ENCODE data around the gene RAB3IL1.

- TF ChIP-seq ZNF398 (tag by site-specific recombination; IDR thresholded peaks at IDR 0.05): no peak
- TF ChIP-seq SP2 (tag by site-specific recombination; IDR thresholded peaks at IDR 0.05): no peak
- TF ChIP-seq ZNF24 (tag by site-specific recombination; IDR thresholded peaks at IDR 0.05): no peak
- no peak for TF ChIP-seq KLF7 (tag by site-specific recombination; IDR thresholded peaks at IDR 0.05; ENCODE audit: borderline replicate concordance)
- TF ChIP-seq ZBTB20 (tag by site-specific recombination; IDR thresholded peaks at IDR 0.05): no peak
- no peak for TF ChIP-seq ZBTB1 (tag by site-specific recombination; IDR thresholded peaks at IDR 0.05)
- no peak for TF ChIP-seq ATF2 (tag by site-specific recombination; IDR thresholded peaks at IDR 0.05; ENCODE audit: low read depth)
- TF ChIP-seq ZNF280D (tag by site-specific recombination; IDR thresholded peaks at IDR 0.05): no peak
- TF ChIP-seq CTCF (tag by site-specific recombination; IDR thresholded peaks at IDR 0.05): no peak
- TF ChIP-seq ZNF76 (tag by site-specific recombination; IDR thresholded peaks at IDR 0.05; ENCODE audit: borderline replicate concordance, low read depth): no peak
- TF ChIP-seq ZNF121 (tag by site-specific recombination; IDR thresholded peaks at IDR 0.05): no peak
- TF ChIP-seq REPIN1 (tag by site-specific recombination; IDR thresholded peaks at IDR 0.05; ENCODE audit: low read depth): no peak
- TF ChIP-seq PBX3 (CRISPR knock-in tag; IDR thresholded peaks at IDR 0.05): no peak
- TF ChIP-seq TCF7L2 (IDR thresholded peaks at IDR 0.05; ENCODE audit: borderline replicate concordance, low read depth, low read length): no peak
These were observed 32.7 kb upstream of the RAB3IL1 start, which contains the start of gene BEST1 for GRCh38 chr11:61950035-61950547.
